HG03457 (cell line): Measurements from ENCODE around the gene AP5B1.
"Not testable (repeated sequence)": the region's sequence is repeated elsewhere in the genome, so short reads cannot be mapped to it uniquely, and the experiment has no call there.

ENCODE experiments used
- ATAC-seq: cut with Tn5 transposase; IDR thresholded peaks from one replicate; pipeline ENCODE4 v1.9.1; 2021; ENCODE audit warnings: moderate number of reproducible peaks; ENCODE audit not compliant: unreplicated experiment

The AP5B1 gene

DNA sequence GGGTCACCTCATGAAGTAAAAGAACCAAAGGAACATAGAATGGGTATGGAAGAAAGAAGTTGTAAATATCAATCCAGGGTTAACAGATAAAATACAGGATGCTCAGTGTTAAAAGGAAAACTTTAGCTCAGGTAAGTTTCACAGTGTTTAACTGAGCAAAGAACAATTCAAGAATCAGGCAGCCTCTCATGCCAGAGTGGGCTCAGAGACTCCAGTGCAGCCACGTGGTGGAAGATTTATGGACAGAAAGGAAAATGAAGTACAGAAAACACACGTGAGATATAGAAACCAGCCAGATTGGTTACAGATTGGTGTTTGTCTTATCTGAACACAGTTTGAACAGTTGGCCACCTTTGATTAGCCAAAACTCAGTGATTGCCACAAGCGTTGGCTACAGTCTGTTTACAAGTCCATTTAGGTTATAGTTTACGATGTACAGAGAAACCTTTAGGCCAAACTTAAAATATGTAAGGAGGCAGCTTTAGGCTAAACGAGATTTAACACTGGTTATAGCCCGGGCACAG is 9.1 kb downstream of the AP5B1 start:
- no peak for ATAC-seq

DNA sequence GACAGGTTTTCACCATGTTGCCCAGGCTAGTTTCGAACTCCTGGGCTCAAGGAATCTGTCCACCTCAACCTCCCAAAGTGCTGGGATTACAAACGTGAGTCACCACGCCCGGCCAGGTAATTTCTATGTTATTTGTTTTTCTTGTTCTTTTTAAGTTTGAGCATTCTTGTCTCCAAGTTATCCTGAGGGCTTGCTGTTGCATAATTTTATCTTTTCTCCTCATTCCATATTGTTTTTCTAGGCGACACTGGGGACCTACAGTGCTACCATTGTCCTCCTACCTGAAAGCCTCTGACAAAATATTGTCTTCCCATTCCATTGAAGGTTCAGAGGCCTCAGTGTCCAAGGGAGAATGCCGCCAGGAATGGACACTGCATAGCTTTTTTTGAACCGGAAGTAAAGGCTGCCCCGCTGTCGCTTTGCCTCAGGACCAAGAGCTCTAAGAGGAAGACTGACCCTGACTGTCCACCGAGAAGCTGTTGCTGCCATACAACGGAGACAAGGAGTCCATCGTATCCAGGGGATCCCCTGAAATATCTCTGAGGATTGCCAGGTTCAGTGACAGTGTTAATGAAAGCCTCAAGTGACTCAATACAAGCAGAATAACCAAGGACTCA is 9.7 kb downstream of the AP5B1 start:
- ATAC-seq = no peak

DNA sequence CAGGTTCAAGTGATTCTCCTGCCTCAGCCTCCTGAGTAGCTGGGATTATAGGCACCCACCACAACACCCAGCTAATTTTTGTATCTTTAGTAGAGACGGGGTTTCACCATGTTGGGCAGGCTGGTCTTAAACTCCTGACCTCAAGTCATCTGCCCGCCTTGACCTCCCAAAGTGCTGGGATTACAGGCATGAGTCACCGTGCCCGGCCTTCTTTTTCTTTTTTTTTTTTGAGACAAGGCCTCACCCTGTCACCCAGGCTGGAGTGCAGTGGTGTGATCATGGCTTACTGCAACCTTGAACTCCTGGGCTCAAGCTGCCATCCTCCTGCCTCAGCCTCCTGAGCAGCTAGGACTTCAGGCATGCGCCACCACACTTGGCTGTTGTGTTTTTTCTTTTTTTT is 13.0 kb downstream of the AP5B1 start:
- not testable (repeated sequence) for ATAC-seq

DNA sequence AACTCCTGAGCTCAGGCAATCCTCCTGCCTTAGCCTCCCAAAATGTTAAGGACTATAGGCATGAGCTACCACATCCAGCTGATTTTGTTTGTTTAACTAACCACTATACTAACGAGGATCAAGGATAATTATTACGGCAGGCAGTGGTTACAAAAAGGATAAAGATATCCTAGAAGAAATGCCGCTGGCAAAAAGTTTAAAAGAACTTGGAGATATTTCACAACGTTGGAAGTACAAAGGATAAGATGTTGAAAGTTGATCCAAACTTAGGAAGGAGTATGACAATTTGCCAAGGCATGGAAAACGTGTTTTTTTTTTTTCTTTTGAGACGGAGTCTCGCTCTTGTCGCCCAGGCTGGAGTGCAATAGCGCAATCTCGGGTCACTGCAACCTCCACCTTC is 13.4 kb downstream of the AP5B1 start:
- ATAC-seq = no peak

DNA sequence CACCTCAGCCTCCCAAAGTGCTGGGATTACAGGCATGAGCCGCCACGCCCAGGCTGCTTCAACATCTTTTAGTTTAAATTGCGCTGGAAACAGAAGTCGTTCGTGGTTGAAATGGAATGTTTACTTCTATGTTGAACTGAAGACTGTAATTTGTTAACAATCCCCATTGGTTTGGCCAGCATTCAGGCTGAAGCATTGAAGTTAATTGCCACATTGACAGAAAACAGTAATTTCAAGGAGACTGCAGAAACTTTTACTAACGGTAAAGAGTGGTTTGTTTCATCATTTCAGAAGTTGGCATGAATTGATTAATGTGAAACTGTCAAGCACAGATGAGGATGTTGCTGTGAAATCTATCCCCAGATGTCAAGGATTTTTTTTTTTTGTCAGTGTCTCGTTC is 14.2 kb downstream of the AP5B1 start:
- no peak for ATAC-seq

DNA sequence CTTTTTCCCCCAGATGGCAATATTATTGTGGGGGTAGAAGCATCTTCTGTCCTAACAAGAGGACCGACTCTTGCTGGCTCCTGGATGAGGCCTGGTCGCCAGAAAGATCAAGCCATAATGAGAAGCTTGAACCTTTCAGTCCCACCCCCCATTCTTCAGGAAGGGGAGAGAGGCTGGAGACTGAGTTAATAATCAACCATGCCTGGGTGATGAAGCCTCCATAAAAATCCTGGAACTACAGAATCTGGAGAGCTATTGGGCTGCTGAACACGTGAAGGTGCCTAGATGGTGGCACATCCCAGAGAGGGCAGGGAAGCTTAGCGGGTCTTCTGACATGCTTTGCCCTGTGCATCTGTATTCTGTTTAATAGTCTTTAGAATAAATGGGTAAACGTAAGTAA is 16.3 kb downstream of the AP5B1 start:
- ATAC-seq = no peak

DNA sequence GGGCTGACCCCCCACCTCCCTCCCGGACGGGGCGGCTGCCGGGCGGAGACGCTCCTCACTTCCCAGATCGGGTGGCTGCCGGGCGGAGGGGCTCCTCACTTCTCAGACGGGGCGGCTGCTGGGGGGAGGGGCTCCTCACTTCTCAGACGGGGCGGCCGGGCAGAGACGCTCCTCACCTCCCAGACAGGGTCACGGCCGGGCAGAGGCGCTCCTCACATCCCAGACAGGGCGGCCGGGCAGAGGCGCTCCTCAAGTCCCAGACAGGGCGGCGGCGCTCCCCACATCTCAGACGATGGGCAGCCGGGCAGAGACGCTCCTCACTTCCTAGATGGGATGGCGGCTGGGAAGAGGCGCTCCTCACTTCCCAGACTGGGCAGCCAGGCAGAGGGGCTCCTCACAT is 18.0 kb downstream of the AP5B1 start:
- not testable (repeated sequence) for ATAC-seq

DNA sequence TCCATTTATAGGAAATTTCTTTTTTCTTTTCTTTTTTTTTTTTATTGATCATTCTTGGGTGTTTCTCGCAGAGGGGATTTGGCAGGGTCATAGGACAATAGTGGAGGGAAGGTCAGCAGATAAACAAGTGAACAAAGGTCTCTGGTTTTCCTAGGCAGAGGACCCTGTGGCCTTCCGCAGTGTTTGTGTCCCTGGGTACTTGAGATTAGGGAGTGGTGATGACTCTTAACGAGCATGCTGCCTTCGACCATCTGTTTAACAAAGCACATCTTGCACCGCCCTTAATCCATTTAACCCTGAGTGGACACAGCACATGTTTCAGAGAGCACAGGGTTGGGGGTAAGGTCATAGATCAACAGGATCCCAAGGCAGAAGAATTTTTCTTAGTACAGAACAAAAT is 18.6 kb downstream of the AP5B1 start:
- not testable (repeated sequence) for ATAC-seq

DNA sequence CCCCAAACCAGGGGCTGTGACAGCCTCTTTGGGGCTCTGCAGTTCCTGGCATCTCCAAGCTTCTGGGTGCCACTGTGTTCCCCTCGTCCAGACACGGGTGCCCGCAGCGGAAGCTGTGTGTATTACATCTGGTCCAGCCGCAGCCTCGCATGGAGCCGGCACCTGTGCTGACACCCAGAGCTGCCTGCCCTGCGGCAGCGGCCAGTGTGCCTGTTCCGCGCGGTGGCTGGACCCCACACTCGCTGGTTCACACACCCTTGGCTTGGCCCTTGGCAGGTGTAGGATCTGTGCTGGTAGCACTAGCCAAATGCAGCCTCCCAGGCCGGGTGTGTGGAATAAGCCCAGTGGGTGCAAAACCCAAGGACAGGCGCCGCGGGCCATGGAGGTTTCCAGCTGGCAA is 35.7 kb downstream of the AP5B1 start:
- no peak for ATAC-seq

DNA sequence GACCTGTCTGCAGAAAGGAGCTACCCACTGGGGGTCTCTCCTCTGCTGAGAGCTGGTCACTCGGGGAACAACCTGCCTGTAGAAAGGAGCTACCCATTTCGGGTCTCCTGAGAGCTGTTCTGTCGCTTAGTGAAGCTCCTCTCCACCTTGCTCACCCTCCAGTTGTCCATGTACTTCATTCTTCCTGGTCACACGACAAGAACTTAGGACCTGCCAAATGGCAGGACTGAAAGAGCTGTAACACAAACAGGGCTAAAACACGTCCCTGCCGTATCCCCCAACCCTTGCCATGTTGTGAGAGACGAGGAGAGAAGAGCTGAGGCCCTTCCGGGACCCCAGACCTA is 36.1 kb downstream of the AP5B1 start:
- ATAC-seq = no peak

DNA sequence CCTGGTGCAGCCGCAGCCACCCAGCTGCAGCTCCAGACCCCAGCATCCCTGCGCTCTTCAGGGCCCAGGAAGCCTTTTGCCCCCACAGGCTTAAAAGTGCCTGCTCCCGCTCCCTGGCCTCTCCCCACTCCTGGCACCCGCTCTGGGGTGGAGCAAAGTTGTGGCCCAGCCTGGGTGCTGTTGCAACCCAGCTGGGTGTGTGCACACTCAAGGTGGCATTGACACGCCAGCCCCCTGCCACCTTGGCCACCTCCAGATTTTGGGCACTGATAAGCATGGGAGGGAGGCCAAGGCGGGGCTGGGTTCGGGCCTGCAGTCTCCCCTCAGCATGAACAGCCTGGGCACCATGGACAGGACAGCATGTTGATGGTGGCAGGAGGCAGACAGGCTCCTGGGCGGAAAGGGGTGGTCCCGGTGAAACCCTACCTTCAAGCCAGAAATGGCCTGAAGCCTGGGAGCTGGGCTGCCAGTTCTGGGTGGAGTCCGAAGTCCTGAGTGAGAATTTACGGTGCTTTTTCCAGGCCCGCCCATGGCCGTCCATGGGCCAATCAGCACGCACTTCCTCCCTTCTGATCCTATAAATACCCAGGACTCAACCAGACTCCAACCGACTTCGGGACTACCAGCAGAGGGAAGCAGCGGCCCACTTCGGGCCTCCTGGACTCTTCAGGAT is 36.6 kb downstream of the AP5B1 start:
- no peak for ATAC-seq

DNA sequence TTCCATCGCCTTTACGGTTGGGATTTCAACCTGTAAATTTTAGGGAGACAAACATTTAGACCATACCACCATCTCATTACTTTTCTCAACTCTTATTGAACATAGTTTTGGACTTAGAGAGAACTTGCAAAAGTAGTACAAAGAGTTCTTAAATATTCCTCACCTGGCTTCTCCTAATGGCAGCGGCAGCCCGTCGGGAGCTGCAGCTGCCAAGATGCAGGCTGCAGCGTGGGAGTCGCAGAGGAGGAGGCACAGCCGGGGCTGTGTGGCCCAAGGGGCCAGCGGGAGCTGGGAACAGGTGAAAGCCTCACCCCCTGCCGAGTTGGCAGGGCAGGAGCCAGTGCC is 37.1 kb downstream of the AP5B1 start:
- no peak for ATAC-seq

DNA sequence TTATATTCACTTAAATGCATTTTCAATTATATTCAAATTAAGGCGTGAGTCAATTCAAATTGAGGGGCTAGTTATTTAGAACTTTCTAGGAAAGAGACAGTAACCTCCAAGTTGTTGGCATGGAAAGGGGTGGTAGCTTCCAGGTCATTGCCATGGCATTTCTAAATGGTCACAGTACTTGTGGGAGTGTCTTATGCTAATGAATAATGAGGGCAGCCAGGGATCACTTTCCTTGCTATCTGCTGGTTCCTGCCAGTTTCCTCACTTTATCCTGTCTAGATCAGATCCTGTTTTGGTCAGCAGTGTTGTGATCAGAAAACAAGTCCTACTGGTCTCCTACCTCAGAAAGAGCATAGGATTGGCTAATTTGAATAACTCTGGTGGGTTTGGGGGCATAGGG is 38.4 kb downstream of the AP5B1 start:
- ATAC-seq = no peak

DNA sequence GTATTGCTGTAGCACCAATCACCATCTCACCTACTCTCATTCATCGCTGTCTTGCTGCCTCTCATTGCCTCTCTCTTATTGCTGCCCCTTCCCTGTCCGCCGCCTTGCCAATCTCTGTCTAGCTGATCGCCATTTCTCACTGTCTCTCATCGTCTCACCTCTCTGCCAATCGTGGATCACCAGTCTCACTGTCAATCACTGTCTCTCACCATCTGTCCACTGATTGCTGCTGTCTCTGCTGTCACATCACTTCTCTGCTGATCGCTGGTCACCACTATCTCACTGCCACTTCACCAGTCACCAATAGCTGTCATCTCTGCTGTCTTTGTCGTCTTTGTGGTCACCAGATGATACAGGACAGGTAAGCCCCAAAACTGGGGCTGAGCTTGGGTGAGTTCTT is 39.6 kb downstream of the AP5B1 start:
- no peak for ATAC-seq

DNA sequence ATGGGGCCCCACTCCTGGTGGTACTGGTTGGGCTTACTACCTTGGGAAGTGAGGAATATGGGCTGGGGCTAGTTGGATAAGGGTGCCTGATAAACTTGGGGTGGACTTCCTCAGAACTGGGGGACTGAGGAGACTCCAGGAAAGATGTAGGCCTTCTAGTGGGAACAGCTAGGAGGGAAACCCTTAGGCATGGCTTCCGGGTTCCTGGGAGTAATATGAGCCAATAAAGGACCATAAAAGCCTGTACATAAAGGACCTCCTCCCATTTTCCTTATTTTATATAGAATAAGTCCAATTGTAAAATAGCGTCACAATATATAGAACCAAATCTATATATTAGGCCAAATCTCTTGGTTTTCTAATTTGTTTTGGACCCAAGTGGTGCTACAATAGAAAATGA is 41.8 kb downstream of the AP5B1 start:
- ATAC-seq = no peak

DNA sequence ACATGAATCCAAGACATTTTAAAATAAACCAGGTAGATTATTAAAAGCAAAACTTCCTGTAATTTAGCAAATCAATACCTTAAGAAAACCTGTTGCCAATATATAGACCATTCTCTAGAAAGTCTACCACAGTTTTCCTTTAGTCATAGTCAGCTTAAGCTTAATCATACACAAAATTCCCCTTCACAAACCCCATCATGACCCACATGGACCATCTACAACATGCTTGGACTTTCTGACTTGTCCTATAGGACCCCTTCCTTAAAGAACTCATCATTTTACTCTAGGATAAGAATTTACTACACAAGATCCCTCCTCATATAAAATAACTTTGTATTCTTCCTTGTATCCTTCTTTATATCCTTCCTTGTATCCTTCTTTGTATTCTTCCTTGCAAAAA is 44.0 kb downstream of the AP5B1 start:
- no peak for ATAC-seq

DNA sequence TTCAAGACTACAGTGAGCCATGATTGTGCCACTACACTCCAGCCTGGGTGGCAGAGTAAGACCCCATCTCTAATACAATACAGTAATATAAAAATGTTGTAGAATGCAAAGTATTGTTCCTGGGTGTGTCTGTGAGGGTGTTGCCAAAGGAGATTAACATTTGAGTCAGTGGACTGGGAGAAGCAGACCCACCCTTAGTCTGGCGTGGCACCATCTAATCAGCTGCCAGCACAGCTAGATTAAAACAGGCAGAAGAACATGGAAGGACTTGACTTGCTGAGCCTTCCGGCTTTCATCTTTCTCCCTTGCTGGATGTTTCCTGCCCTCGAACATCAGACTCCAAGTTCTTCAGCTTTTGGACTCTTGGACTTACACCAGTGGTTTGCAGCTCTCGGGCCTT is 45.7 kb downstream of the AP5B1 start:
- not testable (repeated sequence) for ATAC-seq

DNA sequence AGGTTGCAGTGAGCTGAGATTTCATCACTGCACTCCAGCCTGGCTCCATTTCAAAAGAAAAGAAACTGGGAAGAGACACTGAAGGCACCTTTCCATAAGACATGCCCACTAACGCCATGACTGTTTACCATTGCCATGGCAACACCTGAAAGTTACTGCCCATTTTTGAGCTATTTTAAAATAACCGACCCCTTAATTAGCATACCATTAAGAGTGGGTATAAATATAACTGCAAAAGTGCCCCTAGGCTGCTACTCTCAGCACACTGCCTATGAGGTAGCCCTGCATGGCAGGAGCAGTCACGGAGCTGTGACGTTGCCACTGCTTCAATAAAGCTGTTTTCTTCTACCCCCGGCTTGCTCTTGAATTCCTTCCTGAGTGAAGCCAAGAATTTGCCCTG is 50.3 kb downstream of the AP5B1 start:
- no peak for ATAC-seq

DNA sequence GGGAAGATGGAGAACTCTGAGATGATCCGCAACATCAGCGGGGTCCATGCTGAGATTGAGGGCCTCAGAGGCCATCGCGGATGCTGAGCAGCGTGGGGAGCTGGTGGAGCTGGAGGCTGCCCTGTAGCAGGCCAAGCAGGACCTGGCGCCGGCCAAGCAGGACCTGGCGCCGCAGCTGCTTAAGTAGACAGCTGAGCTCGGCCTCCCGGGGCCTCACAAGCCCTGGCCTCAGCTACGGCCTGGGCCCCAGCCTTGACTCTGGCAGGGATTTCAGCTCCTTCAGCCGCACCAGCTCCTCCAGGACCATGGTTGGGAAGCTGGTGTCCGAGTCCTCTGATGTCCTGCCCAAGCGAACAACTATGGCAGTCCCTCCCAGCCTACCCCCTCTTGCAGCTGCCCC is 52.9 kb downstream of the AP5B1 start:
- no peak for ATAC-seq

DNA sequence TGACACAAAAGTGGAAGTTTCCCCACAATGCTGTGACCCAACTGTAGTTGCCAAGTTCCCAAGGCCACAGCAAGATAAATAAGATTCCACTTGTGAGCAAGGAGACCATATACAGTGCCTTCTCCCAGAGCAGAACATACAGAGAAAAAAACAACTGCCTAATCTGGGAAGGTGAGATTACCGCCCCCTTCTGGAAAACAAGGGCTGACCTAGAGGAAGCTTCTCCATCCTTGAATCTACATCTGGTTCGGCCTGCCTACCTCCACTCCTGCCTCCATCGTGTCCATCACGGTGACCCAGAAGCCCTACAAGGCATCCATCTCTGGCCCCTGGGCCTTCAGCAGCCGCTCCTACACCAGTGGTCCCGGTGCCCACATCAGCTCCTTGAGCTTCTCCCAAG is 54.1 kb downstream of the AP5B1 start:
- no peak for ATAC-seq
